Psoas muscle (tissue), 8 donors: ENCODE data around the gene WDR1. TPM values are rescaled to one million over a fixed set of nuclear protein-coding genes. Genes with fewer than 3 reads are reported as not detected.

Experiments
- ATAC-seq, 4 donors: fragments of 200-7000 bp; cut with Tn5 transposase; one replicate each; pipeline ENCODE4 v1.9.1; 2020; ENCODE audit warnings: moderate library complexity in 3 of 4, mild to moderate bottlenecking in 2 of 4
- DNase-seq, 2 donors: peaks; one replicate each; pipeline ENCODE4 v3.0.0-alpha.2; 2020
- H3K27ac ChIP-seq: fragments of 200-600 bp; one replicate; pipeline ENCODE4 v1.8.0; 2022
- H3K27me3 ChIP-seq, 3 donors: fragments of 200-600 bp in 1 of 3; one replicate each; pipeline versions ENCODE4 v1.6.1 to v1.8.0; 2013 to 2022; ENCODE audit warnings: low read length in 2 of 3, mild to moderate bottlenecking in 2 of 3, moderate library complexity in 1 of 3; ENCODE audit not compliant: insufficient read depth in 3 of 3
- H3K36me3 ChIP-seq, 2 donors: fragments of 200-600 bp in 1 of 2; one replicate each; pipeline versions ENCODE4 v1.6.1 to v1.8.0; 2013 to 2022; ENCODE audit warnings: low read depth in 1 of 2, mild to moderate bottlenecking in 1 of 2, moderate library complexity in 1 of 2; ENCODE audit not compliant: insufficient read depth in 1 of 2
- H3K4me1 ChIP-seq: fragments of 200-600 bp; one replicate; pipeline ENCODE4 v1.8.0; 2022
- H3K4me3 ChIP-seq: fragments of 200-600 bp; one replicate; pipeline ENCODE4 v1.8.0; 2022; ENCODE audit warnings: mild to moderate bottlenecking
- H3K9me3 ChIP-seq: fragments of 200-600 bp; one replicate; pipeline ENCODE4 v1.8.0; 2022
- WGBS, 3 donors: extraction: QIAGEN DNeasy Blood & Tissue Kit; methylation state at CpG; one replicate each; pipeline versions ENCODE4 v1.1.6 to v1.1.7; 2013; 5-methylcytosine and 5-hydroxymethylcytosine counted together
- intact Hi-C, 2 donors: fragments of 100-400 bp; cut with DNase I; formaldehyde crosslinking; loops; one replicate each; pipeline versions ENCODE4 v1.11.0 to v1.14.2; 2022
- polyA plus RNA-seq, 3 donors: library from polyadenylated mRNA; stranded (reverse); fragments of 200-250 nt; gene quantifications; one replicate each; pipeline ENCODE4 v1.2.3, GENCODE V29; 2013
- total RNA-seq, 4 donors: library from RNA; stranded (reverse); fragmentation: NEBNext Ultra II Directional in 2 of 4; extraction: Animal tissue kit (Norgen Biotek cat#: 25700) in 2 of 4; gene quantifications; one replicate each; pipeline versions ENCODE4 v1.2.1 to v1.2.4, GENCODE V29; 2021 to 2023
- TF ChIP-seq, protein P1 (sequence below): fragments of 200-600 bp; IDR thresholded peaks from one replicate; pipeline ENCODE4 v1.8.0; 2022; ENCODE audit warnings: antibody characterized with exemption
- donor health status: healthy with polysubstance abuse.
- donor health status: DM: no; HTN: no; CAD: no; lungs with moderate emphysema.
- donor health status: Bipolar disorder and iron deficiency.
- donor health status: healthy.
- donor health status: DM: yes; HTN: yes; CAD: no.
- donor health status: DM: no; HTN: no; CAD: no.
- donor health status: DM: no; HTN: no; CAD: no.
- donor health status: DM: yes; HTN: yes; CAD: no.

Gene WDR1
- total and polyA plus RNA-seq, 7 donors = 55.6 to 273 (median 106) TPM

DNA sequence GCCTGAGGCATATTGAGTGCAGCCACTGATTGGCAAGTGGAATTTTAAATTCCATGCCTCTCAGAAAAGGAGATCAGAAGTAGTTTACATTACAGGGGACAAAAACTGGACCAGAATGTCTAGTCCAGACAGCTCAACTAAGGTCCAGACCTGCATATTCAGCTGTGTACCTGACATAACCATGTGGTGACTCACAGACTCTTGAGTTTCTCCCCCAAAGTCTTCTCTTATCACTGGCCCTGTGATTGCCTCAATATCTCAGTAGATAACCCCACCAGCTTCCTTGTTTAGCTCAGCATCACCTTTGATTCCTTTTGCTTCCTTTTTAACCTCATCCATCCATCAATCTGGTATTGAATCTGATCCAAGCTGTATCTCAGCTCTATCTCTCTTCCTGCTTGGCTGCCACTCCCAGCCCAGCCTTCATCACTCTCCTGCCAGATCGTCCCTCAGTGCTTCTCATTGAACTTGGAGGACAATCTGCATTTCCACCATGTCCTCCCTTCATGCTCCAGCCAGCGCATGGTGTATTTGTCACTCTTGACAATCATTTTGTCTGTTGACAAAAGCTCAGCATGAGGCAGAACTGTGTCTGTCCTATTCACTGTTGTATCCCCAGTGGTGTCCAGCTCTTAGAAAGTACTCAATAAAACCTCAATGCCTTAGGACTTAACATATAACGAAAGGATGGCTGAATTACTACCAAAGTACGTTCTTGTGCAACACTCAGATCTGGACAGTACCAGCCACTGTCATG lies 67.5 kb downstream of the WDR1 start:
- intact Hi-C loops = no loop called here
- TF ChIP-seq, protein P1, sequence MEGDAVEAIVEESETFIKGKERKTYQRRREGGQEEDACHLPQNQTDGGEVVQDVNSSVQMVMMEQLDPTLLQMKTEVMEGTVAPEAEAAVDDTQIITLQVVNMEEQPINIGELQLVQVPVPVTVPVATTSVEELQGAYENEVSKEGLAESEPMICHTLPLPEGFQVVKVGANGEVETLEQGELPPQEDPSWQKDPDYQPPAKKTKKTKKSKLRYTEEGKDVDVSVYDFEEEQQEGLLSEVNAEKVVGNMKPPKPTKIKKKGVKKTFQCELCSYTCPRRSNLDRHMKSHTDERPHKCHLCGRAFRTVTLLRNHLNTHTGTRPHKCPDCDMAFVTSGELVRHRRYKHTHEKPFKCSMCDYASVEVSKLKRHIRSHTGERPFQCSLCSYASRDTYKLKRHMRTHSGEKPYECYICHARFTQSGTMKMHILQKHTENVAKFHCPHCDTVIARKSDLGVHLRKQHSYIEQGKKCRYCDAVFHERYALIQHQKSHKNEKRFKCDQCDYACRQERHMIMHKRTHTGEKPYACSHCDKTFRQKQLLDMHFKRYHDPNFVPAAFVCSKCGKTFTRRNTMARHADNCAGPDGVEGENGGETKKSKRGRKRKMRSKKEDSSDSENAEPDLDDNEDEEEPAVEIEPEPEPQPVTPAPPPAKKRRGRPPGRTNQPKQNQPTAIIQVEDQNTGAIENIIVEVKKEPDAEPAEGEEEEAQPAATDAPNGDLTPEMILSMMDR = no peak
- Histone ChIP-seq H3K27me3 (no peaks in the 10 kb centered on the region), H3K4me3 (no peak overlapping the region), H3K4me1 (no peaks in the 10 kb centered on the region), H3K36me3 (no peaks in the 10 kb centered on the region), H3K27ac (no peak overlapping the region), H3K9me3 (no peaks in the 10 kb centered on the region)
- ATAC-seq = no peak
- no peak for DNase-seq
- WGBS, 3 donors = 74 to 86% (median 86%) methylated on average over 4 of the region's 4 CpGs

DNA sequence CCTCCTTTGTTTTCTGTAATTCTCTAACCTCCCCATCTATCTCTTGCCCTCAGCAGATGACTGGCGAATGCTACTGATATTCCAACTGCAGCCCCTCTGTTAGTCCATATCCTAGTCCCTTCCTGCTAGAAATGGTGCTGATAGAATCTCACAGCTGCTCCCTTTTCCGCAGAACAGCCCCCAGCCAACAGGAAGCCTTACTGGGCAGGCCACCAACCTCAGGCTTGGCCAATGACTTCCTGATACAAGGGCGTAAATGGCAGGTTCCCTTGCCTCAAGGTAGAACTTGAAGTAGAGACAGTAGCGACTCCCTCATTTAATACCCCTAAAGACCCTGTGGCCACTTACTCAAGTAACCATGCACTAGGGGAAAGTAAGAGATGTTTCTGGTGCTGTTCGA lies 68.6 kb downstream of the WDR1 start:
- Histone ChIP-seq H3K4me1 (no peaks in the 10 kb centered on the region), H3K4me3 (no peak overlapping the region), H3K27ac (no peak overlapping the region), H3K27me3 (no peaks in the 10 kb centered on the region), H3K9me3 (peaks cover 3% of the 10 kb centered on the region), H3K36me3 (no peaks in the 10 kb centered on the region)
- WGBS, 3 donors = 74 to 87% (median 80%) methylated on average over 5 of the region's 5 CpGs
- TF ChIP-seq, protein P1 = no peak
- DNase-seq = no peak
- intact Hi-C loops = no loop called here
- no peak for ATAC-seq

DNA sequence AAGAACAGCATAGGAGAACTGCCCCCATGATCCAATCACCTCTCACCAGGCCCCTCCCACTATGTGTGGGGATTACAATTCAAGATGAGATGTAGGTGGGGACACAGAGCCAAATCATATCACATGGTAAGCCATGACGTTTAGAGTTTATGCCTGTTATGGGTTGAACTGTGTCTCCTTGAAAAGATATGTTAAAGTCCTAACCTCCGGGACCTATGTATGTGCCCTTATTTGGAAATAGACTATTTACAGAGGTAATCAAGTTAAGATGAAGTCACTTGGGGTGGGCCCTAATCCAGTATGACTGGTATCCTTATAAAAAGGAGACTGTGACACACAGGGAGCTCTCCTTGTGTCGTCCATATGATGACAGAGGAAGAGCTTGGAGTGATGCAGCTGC lies 70.1 kb downstream of the WDR1 start:
- intact Hi-C loops = no loop called here
- ATAC-seq (no peak), DNase-seq (no peak)
- Histone ChIP-seq H3K4me1 (peaks cover 3% of the 10 kb centered on the region), H3K27ac (no peak overlapping the region), H3K36me3 (no peaks in the 10 kb centered on the region), H3K4me3 (no peak overlapping the region), H3K9me3 (peaks cover 5% of the 10 kb centered on the region), H3K27me3 (no peaks in the 10 kb centered on the region)
- WGBS, 3 donors = 65 to 68% (median 68%) methylated on average over 3 of the region's 3 CpGs
- TF ChIP-seq, protein P1 = no peak

DNA sequence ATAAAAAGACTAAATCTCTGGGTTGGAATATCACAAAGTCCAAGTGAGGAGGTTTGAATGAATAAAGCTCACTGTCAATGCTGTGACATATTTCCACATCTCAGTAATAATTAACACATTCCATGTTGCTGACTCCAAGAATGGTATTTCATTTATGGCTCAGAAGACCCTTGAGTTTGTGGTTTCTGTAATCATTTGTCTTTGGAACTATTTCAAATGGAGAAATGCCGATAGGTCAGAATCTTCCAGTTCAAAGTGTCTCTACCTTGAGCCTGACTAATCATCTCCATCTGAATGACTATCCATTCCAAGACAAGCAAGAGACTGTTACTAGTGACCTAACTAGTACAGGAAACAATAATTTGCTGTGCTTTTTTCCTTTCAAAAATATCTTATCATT lies 71.1 kb downstream of the WDR1 start:
- ATAC-seq = no peak
- H3K27ac ChIP-seq = no peak overlapping the region
- WGBS, 3 donors = 80 to 91% (median 88%) methylated on average over 1 of the region's 1 CpG
- H3K4me3 ChIP-seq = no peak overlapping the region
- no peaks in the 10 kb centered on the region for H3K27me3 ChIP-seq
- intact Hi-C loops = no loop called here
- no peak for DNase-seq
- peaks cover 13% of the 10 kb centered on the region for H3K4me1 ChIP-seq
- H3K36me3 ChIP-seq = no peaks in the 10 kb centered on the region
- TF ChIP-seq, protein P1 = no peak
- H3K9me3 ChIP-seq = peaks cover 5% of the 10 kb centered on the region

DNA sequence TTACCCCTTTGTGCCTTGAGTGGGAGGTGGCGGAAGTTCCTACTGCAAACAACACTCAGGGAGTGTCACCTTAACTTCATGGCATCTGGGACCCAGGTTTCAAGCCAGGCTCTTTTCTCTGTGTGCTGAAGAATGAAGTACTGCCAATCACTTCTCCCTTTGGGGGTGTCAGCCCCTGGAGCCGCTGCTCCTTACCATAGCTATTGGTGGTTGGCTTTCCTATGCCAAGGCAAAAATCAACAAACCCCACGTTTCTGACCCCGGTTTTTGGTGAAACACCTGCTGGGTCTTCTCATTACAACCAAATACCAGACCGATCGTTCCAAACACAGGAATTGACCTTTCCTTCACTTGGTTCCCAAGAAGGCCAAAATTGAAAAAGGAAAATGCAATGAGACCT lies 75.6 kb downstream of the WDR1 start:
- Histone ChIP-seq H3K9me3 (peaks cover 5% of the 10 kb centered on the region), H3K4me3 (no peak overlapping the region), H3K27ac (peak overlapping the region; percentile 16), H3K27me3 (no peaks in the 10 kb centered on the region), H3K4me1 (peaks cover 20% of the 10 kb centered on the region), H3K36me3 (no peaks in the 10 kb centered on the region)
- DNase-seq (no peak), ATAC-seq (no peak)
- TF ChIP-seq, protein P1 = no peak
- intact Hi-C loops = no loop called here
- 38 to 48% (median 39%) methylated on average over 6 of the region's 6 CpGs for WGBS, 3 donors
